ENCODE measurements around the gene FLT3LG. TPM values are rescaled to one million over a fixed set of nuclear protein-coding genes. Genes with fewer than 3 reads are reported as not detected.
A peak's percentile ranks its signal among the peaks of the same experiment; 100 is the strongest.
"Not testable (repeated sequence)": the region's sequence is repeated elsewhere in the genome, so short reads cannot be mapped to it uniquely, and the experiment has no call there.

FLT3LG gene
- total and polyA plus RNA-seq, 12 donors = 1.6 to 14.8 (median 3.7) TPM

GRCh38 chr19:49470615-49470978 lies 3.4 kb upstream of the FLT3LG start:
- DNase-seq (no peak), ATAC-seq (no peak)
- H3K36me3 ChIP-seq = peaks cover 0 to 23% (median 6%) of the 10 kb centered on the region in 9 donors
- peaks cover 7 to 48% (median 31%) of the 10 kb centered on the region in 9 donors for H3K4me1 ChIP-seq
- TF ChIP-seq CTCF (IDR thresholded peaks at IDR 0.05) = no peak
- no peaks in the 10 kb centered on the region for H3K9me3 ChIP-seq
- no peaks in the 10 kb centered on the region for H3K27me3 ChIP-seq
- peak overlapping the region in 4 of 10 donors; percentile 53 to 78 (median 64) for H3K27ac ChIP-seq
- no peak overlapping the region for H3K4me3 ChIP-seq
- intact Hi-C loops (cut with DNase I) = no loop called here
- 77 to 86% methylated on average over 8 of the region's 8 CpGs for WGBS, 2 donors

- H3K27ac ChIP-seq = peak overlapping the region in 7 of 10 donors; percentile 16 to 93 (median 91)
- H3K27me3 ChIP-seq = no peaks in the 10 kb centered on the region
Observed at GRCh38 chr19:49472936-49473335, 1.1 kb upstream of the FLT3LG start.

GRCh38 chr19:49473501-49473867 lies 531 bp upstream of the FLT3LG start:
- WGBS, 2 donors = 70 to 76% methylated on average over 9 of the region's 9 CpGs
- DNase-seq; H3K9me3 ChIP-seq; H3K27me3 ChIP-seq; ATAC-seq; intact Hi-C loops (cut with DNase I): not testable (repeated sequence)
- Histone ChIP-seq H3K4me1 (peaks cover 6 to 45% (median 31%) of the 10 kb centered on the region in 9 donors), H3K36me3 (peaks cover 0 to 19% (median 0%) of the 10 kb centered on the region in 9 donors), H3K27ac (peak overlapping the region; percentile 66 to 93 (median 92)), H3K4me3 (peak overlapping the region in 9 of 10 donors; percentile 46 to 79 (median 69))

More at GRCh38 chr19:49472936-49473335, 1.1 kb upstream of the FLT3LG start:
- 67 to 71% methylated on average over 9 of the region's 9 CpGs for WGBS, 2 donors
- peaks cover 7 to 48% (median 31%) of the 10 kb centered on the region in 9 donors for H3K4me1 ChIP-seq
- peaks cover 0 to 19% (median 0%) of the 10 kb centered on the region in 9 donors for H3K36me3 ChIP-seq
- intact Hi-C loops (cut with DNase I) = no loop called here
- TF ChIP-seq CTCF (IDR thresholded peaks at IDR 0.05) = no peak
- DNase-seq = no peak
- H3K4me3 ChIP-seq = no peak overlapping the region
- no peaks in the 10 kb centered on the region for H3K9me3 ChIP-seq
- ATAC-seq = no peak

GRCh38 chr19:49474542-49474924 lies 518 bp downstream of the FLT3LG start:
- intact Hi-C loops (cut with DNase I) = loop anchor here in 2 of 10 donors (1.0 to 2.0 kb wide), 2 partner anchors 68 to 72 kb away; no protein-coding TSS in a partner anchor
- no peaks in the 10 kb centered on the region for H3K27me3 ChIP-seq
- peak overlapping the region; percentile 41 to 79 (median 68) for H3K4me3 ChIP-seq
- H3K27ac ChIP-seq = peak overlapping the region; percentile 66 to 93 (median 92)
- DNase-seq (no peak), ATAC-seq (peak in 1 of 8 donors; percentile 6)
- H3K9me3 ChIP-seq = no peaks in the 10 kb centered on the region
- TF ChIP-seq CTCF (IDR thresholded peaks at IDR 0.05) = no peak
- H3K36me3 ChIP-seq = peaks cover 0 to 19% (median 0%) of the 10 kb centered on the region in 9 donors
- 7 to 9% methylated on average over 11 of the region's 11 CpGs for WGBS, 2 donors
- H3K4me1 ChIP-seq = peaks cover 4 to 37% (median 20%) of the 10 kb centered on the region in 9 donors
